RWPE1 (cell line): ENCODE data around the gene SPG21.
A peak's percentile ranks its signal among the peaks of the same experiment; 100 is the strongest.
"Not testable (repeated sequence)": the region's sequence is repeated elsewhere in the genome, so short reads cannot be mapped to it uniquely, and the experiment has no call there.

Experiments used
- CTCF ChIA-PET: fragments of 350-600 bp; sonication (Branson Sonifier 250); formaldehyde crosslinking; extraction: SDS; loops from one replicate; lab custom pipeline; 2021; lab: Yijun Ruan, JAX
- POLR2A ChIA-PET: fragments of 400-600 bp; formaldehyde crosslinking; extraction: SDS; loops from one replicate; lab custom pipeline; 2020; ENCODE audit warnings: antibody characterized with exemption; ENCODE audit not compliant: low non-redundant PET; lab: Yijun Ruan, JAX
- DNase-seq: peaks from one replicate; pipeline ENCODE4 v3.0.0; 2012; ENCODE audit warnings: low spot score
- H3K27ac ChIP-seq: fragments of 450-650 bp; 2 replicates; pipeline ENCODE4 v1.5.1; 2017
- TF ChIP-seq, protein P1 (sequence below): fragments of 450-650 bp; conservative IDR thresholded peaks from 2 replicates; pipeline ENCODE4 v1.5.1; 2017; ENCODE audit warnings: low read depth, mild to moderate bottlenecking

SPG21 gene

DNA sequence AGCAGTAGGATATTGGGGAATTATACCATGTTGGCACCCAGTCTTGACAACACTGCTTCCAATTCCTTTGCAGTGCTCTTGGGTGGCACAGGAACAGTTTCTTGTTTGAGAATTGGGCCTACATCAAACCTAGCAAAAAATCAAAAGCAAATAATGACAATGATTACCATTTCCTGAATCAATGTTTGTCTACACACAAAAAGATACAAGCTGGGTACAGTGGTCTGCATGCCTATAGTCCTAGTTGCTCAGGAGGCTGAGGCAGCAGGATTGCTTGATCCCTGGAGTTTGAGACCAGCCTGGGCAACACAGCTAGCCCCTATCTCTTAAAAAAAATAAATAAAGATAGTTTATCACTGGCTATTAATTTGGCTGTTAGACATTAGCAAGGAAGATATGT lies 31.8 kb upstream of the SPG21 start:
- CTCF ChIA-PET: interaction anchor here (0.6 to 0.7 kb wide), 2 partner anchors 17 to 158 kb away, joined by 3 read pairs; no protein-coding TSS in a partner anchor
- H3K27ac ChIP-seq: no peak overlapping the region
- TF ChIP-seq, protein P1, sequence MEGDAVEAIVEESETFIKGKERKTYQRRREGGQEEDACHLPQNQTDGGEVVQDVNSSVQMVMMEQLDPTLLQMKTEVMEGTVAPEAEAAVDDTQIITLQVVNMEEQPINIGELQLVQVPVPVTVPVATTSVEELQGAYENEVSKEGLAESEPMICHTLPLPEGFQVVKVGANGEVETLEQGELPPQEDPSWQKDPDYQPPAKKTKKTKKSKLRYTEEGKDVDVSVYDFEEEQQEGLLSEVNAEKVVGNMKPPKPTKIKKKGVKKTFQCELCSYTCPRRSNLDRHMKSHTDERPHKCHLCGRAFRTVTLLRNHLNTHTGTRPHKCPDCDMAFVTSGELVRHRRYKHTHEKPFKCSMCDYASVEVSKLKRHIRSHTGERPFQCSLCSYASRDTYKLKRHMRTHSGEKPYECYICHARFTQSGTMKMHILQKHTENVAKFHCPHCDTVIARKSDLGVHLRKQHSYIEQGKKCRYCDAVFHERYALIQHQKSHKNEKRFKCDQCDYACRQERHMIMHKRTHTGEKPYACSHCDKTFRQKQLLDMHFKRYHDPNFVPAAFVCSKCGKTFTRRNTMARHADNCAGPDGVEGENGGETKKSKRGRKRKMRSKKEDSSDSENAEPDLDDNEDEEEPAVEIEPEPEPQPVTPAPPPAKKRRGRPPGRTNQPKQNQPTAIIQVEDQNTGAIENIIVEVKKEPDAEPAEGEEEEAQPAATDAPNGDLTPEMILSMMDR: no peak

DNA sequence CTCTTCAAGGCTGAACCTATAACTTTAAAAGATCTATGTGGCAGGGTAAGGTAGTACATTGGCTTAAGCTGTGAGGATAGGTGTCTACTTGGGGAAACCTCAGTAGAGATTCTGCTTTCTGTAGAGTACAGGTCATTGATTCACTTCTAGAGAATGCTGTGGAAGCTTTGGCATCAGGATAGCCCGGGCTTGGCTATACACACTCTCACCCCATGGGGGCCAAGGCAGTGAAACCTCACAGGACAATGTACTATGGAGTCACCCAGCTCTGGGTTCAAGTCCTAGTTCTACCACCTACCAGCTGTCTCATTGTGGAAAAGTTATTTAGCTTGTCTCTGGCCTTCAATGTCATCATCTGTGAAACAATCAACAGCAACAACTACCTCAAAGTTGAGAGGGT lies 30.7 kb upstream of the SPG21 start:
- ChIA-PET POLR2A (no interaction called here), CTCF (interaction anchor here (0.7 to 0.8 kb wide), 2 partner anchors 14 to 17 kb away, joined by 3 read pairs; no protein-coding TSS in a partner anchor)
- H3K27ac ChIP-seq: no peak overlapping the region
- no peak for DNase-seq
- TF ChIP-seq, protein P1: no peak

More for the DNA sequence above, 31.8 kb upstream of the SPG21 start:
- POLR2A ChIA-PET: no interaction called here
- DNase-seq: no peak

DNA sequence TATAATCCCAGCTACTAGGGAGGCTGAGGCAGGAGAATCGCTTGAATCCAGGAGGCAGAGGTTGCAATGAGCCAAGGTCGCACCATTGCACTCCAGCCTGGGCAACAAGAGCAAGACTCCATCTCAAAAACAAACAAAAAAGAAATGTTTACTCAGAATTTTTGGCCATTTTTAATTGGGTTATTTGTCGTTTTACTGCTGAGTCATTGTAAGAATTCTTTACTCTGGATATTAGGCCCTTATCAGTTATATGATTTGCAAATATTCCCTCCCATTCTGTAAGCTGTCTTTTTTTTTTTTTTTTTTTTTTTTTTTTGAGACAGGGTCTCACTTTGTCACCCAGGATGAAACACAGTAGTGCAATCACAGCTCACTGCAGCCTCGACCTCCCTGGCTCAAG lies 21.5 kb upstream of the SPG21 start:
- H3K27ac ChIP-seq, POLR2A ChIA-PET, DNase-seq: not testable (repeated sequence)
- CTCF ChIA-PET: interaction anchor here (0.6 kb wide), 1 partner anchor 271 kb away, joined by 4 read pairs; no protein-coding TSS in a partner anchor

DNA sequence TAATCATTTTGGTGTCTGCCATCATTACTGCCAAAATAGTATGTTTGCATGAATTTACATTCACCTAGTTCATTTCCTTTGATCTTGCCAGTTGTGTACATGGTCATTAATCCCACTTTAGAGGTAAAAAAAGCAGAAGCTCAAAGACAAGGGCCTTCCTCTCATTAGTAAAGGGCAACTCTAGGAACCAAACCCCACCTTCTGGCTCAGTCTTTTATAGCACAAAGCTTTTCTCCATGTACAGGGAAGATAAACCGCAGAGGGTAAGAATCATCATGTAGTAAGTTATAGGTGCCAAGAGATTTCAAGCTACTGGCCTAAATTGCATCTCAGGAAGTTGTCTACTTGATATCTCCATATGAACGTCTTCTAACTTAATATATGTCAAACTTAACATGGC lies 19.3 kb upstream of the SPG21 start:
- POLR2A ChIA-PET: no interaction called here
- TF ChIP-seq, protein P1: no peak
- CTCF ChIA-PET: interaction anchor here (0.6 kb wide), 1 partner anchor 204 kb away, joined by 3 read pairs; no protein-coding TSS in a partner anchor
- no peak overlapping the region for H3K27ac ChIP-seq
- no peak for DNase-seq

DNA sequence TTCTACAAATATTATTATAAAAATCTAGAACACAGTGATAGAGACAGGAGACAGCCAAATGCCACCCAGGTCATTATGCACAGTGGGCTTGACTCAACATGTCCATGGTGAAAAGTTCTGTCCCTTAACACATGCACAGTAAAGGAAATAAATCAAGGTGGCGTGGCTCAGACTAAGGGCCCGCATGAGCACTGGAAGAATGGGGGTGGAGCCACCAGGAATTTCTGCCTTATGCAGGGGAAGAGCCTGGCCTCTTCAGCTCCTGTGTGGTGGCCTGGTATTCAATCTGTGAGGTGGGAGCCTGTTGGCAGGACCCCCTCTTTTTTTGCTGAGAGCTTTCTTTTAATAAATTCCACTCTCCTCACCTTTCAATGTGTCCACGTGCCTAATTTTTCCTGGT lies 17.2 kb upstream of the SPG21 start:
- H3K27ac ChIP-seq: peak overlapping the region; percentile 7; the same call in 1 of the 2 replicates
- no peak for DNase-seq
- CTCF ChIA-PET: interaction anchor here (0.6 kb wide), 1 partner anchor 434 kb away, joined by 3 read pairs; no protein-coding TSS in a partner anchor
- POLR2A ChIA-PET: no interaction called here
- TF ChIP-seq, protein P1: no peak

DNA sequence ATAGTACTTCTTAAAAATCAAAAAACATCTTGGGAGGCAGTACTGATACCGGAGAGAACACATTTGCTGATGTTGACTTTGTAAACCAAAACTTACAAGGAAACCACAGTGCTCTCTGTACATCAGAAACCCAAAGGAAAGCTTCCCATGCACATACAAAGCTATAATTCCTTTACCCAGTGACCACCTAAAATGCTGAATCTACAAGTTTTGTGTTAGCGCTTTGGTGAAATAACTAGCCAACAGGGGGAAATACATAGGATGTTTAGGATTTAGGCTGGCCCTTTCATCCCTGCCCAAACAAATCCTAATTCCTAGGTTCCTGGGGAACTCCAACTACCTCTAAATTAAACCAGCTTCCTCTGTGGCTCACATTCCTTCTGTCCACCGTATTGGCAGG lies 15.3 kb upstream of the SPG21 start:
- DNase-seq: no peak
- POLR2A ChIA-PET: interaction anchor here (0.7 kb wide), 1 partner anchor 315 kb away, joined by 4 read pairs; no protein-coding TSS in a partner anchor
- no peak overlapping the region for H3K27ac ChIP-seq
- CTCF ChIA-PET: interaction anchor here (0.6 kb wide), 1 partner anchor 64 kb away, joined by 3 read pairs; no protein-coding TSS in a partner anchor
- TF ChIP-seq, protein P1: no peak

DNA sequence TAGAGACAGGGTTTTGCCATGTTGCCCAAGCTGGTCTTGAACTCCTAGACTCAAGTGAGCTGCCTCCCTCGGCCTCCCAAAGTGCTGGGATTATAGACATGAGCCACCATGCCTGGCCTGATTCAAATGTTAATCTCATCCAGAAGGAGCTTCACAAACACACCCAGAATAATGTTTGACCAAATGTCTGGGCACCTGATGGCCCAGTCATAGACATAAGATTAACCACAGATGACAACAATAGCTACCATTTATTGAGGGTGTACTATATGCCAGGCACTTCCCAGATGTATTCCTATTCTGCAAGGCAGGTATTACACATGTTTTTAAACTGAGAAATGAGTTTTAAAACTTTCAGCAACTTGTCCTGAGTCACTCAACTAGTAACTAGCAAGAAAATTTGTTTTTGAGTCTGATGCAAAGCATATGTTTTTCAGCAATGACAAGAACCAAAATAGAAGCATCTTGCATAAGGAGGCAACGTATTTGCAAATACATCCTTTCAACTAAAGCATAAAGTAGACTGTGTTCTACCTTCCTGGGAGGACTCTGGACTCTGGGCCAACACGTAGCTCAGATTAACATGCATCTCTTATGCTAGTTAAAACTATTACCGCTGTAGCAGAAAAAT lies 8.1 kb upstream of the SPG21 start:
- TF ChIP-seq, protein P1: no peak
- ChIA-PET POLR2A (no interaction called here), CTCF (interaction anchor here (0.6 kb wide), 1 partner anchor 11 kb away, joined by 3 read pairs; no protein-coding TSS in a partner anchor)
- no peak overlapping the region for H3K27ac ChIP-seq
- DNase-seq: no peak
